ENCODE results near the gene PCBD2.
"Not testable (repeated sequence)": the region's sequence is repeated elsewhere in the genome, so short reads cannot be mapped to it uniquely, and the experiment has no call there.

PCBD2 gene

DNA sequence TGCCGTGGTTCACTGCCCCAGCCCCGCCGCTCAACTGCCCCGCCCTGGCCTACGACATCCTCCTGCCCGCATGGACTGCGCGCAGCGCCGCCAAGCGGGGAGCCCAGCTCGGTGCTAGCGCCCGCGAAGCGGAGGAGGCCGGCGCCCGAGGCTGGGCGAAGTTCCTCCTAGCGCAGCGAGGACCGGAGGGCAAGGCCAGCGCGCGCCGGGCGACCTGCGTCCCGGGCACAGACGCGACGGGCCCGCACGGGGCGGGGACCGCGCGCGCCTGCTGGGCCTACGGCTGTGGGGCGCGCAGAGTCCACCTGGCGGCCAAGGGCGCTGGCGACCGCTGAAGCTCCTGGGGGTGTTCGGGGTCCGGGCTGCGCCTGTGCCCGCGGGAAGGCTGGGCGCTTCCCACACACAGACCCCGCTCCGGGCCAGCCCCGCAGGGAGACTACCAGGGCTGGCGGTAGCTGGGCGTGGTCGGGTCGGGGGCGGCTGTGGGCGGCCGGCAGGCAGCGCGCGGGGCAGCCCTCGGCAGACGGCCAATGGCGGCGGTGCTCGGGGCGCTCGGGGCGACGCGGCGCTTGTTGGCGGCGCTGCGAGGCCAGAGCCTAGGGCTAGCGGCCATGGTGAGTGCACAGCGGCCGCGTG is at the start of gene PCBD2:
Gene PCBD2 (plus strand): TSS at position 522 of the 636 bp plus-strand sequence. CDS start 9 bp downstream, at position 531.
- in situ Hi-C loops (cut with MboI; ENCODE audit: low sequenced_read_pairs) = no loop called here

DNA sequence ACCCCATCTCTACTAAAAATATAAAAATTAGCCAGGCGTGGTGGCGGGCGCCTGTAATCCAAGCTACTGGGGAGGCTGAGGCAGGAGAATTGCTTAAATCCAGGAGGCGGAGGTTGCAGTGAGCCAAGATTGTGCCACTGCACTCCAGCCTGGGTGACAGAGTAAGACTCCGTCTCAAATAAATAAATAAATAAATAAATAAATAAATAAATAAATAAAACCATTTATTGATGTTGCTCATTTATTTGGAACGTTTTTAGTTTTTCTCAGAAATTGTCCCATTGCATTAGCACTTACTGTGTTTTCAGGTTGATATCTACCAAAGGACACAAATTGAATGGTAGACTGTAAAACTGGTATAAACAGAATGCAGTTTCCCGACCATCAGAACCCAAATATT is 48.5 kb upstream of the PCBD2 start:
- in situ Hi-C loops (cut with MboI; ENCODE audit: low sequenced_read_pairs) = not testable (repeated sequence)

DNA sequence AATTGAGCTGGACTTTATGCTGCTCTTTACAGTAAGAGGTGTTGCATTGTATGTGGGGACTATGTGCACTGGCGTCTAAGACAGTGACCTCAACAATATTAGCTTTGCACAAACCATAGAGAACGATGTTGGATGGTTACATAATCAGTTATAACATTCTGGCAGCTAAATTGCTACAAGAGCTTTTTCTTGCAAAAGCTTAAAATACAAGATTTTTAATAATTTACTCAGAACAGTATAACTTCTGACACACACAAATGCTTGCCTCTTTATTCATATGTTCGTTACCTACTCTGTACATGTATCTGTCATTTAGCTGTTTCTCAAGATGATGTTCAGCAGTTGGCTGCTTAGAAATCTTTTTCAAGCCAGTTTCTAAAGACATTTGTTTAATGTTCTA is 47.5 kb upstream of the PCBD2 start:
- in situ Hi-C loops (cut with MboI; ENCODE audit: low sequenced_read_pairs) = no loop called here

DNA sequence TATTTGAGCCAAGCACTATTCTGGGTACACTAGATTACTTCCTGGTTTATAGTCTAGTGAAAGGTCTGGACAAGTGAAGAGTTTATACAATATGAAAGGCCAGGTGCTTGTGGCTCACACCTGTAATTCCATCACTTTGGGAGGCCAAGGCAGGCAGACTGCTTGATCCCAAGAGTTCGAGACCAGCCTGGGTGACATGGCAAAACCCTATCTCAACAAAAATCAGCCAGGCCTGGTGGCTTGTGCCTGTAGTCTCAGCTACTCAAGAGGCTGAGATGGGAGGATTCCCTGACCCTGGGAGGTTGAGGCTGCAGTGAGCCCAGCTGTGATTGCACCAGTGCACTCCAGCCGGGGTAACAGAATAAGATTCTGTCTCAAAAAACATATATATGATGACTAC is 40.2 kb upstream of the PCBD2 start:
- in situ Hi-C loops (cut with MboI; ENCODE audit: low sequenced_read_pairs) = no loop called here

DNA sequence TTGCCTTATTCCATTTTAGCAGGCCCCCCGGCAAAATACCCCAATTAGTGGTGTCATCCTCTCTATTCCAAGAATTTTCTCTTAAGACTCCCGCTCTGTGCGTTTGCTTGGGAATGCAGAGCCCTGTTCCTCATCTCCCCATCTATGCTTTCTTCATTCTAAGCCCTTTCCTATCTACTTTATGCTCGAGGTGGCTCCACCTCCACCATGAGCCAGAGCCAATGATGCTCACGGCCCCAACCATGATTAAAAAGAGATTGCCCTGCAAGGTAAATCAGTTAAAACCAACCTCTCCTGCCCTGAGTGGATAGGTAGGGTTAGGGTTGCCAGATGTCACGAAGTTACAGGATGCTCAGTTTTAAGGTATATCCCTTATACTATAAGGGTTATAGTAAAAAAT is 31.4 kb upstream of the PCBD2 start:
- in situ Hi-C loops (cut with MboI; ENCODE audit: low sequenced_read_pairs) = no loop called here

DNA sequence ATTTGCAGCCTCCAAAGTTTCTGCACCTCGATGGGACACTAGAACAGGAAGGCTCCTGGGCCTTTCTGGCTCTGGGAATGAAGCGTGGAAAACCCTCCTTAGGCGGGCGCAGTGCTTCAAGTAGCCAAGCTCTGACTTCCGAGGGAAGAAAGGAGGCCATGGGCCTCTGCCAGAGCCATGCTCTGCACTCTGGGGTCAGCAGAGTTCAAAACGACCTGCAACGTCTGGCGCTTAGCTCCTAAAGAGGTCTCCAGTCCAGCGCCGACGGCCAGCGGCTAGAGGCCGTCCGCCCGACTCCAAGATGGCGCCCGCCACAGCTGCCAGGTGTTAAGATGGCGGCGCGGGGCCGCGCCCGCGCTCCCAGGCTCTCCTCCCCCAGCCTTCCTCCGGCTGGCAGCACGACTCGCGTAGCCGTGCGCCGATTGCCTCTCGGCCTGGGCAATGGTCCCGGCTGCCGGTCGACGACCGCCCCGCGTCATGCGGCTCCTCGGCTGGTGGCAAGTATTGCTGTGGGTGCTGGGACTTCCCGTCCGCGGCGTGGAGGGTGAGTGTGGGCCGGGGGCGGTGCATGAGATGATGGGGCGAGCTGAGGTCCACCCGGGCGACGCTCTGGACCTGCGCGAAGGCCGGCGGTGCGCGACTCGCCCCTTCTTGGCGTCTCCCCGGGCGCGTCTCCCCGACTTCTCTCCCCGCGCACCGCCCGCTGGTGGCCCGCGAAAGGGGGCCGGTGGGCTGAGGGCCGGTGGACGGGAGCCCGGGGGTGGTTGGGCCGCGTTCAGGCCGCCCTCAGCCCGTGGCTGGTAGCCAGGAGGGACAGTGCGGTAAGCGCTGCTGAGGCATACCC is 30.7 kb upstream of the PCBD2 start, which contains the start of gene TXNDC15:
Gene TXNDC15 (plus strand): TSS at position 385 of the 844 bp plus-strand sequence. CDS start 57 bp downstream, at position 442.
- in situ Hi-C loops (cut with MboI; ENCODE audit: low sequenced_read_pairs) = no loop called here

GRCh38 chr5:134874831-134875655 is 29.9 kb upstream of the PCBD2 start:
- in situ Hi-C loops (cut with MboI; ENCODE audit: low sequenced_read_pairs) = no loop called here

DNA sequence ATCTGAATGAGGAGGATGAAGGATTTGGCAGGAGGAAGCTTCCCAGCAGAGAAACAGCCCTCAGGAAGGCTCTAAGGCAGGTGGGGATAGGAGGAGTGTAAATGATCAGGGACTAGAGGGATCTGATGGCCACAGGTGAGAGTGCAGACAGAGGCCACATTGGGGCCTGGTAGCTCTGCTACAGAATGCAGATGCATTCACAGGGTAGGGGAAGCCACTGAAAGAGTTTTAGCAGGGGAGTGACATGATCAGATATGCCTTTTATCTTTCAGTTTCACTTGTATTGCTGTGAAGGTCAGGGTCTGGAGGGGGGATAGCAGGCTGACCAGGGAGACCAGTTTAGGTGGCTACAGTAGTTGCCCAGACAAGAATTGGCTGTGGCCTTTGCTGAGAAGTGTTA is 27.8 kb upstream of the PCBD2 start:
- in situ Hi-C loops (cut with MboI; ENCODE audit: low sequenced_read_pairs) = no loop called here

- in situ Hi-C loops (cut with MboI; ENCODE audit: low sequenced_read_pairs) = no loop called here
Observed at GRCh38 chr5:134878403-134878802, 26.5 kb upstream of the PCBD2 start.

DNA sequence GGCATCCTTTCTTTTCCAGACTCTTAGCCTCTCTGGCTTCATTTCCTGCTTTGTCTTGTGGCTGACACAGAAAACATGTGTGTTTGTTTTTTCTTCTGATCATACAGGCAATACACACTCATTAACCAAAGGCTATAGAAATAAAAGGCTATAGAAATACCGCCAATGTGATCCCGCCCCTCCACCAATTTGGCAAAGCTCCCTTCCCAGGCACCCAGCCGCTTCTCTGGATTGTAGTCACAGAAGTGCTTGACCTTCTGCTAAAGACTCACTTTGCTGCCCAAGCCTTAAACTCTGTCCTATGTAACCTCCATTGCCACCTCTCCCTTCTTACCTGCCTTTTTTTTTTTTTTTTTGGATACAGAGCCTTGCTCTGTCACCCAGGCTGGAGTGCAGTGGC is 25.5 kb upstream of the PCBD2 start:
- in situ Hi-C loops (cut with MboI; ENCODE audit: low sequenced_read_pairs) = no loop called here

DNA sequence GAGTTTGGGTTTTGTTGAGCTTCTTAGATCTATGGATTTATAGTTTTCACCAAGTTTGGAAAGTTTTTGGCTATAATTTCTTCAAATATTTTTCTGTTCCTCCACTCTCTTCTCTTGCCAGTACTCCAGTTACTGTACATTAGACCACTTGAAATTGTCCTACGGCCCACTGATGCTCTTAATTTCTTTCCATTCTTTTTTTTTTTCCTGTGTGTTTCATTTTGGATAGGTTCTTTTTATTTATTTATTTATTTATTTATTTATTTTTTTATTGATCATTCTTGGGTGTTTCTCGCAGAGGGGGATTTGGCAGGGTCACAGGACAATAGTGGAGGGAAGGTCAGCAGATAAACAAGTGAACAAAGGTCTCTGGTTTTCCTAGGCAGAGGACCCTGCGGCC is 24.0 kb upstream of the PCBD2 start:
- in situ Hi-C loops (cut with MboI; ENCODE audit: low sequenced_read_pairs) = not testable (repeated sequence)

GRCh38 chr5:134881711-134882110 is 23.2 kb upstream of the PCBD2 start:
- in situ Hi-C loops (cut with MboI; ENCODE audit: low sequenced_read_pairs) = not testable (repeated sequence)

DNA sequence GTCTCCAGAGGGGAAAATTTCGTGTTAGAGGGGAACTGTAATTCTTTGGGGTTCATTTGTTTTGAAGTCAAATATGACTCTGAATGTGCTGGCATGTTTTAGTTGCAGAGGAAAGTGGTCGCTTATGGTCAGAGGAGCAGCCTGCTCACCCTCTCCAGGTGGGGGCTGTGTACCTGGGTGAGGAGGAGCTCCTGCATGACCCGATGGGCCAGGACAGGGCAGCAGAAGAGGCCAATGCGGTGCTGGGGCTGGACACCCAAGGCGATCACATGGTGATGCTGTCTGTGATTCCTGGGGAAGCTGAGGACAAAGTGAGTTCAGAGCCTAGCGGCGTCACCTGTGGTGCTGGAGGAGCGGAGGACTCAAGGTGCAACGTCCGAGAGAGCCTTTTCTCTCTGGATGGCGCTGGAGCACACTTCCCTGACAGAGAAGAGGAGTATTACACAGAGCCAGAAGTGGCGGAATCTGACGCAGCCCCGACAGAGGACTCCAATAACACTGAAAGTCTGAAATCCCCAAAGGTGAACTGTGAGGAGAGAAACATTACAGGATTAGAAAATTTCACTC is 17.3 kb upstream of the PCBD2 start:
- in situ Hi-C loops (cut with MboI; ENCODE audit: low sequenced_read_pairs) = no loop called here

DNA sequence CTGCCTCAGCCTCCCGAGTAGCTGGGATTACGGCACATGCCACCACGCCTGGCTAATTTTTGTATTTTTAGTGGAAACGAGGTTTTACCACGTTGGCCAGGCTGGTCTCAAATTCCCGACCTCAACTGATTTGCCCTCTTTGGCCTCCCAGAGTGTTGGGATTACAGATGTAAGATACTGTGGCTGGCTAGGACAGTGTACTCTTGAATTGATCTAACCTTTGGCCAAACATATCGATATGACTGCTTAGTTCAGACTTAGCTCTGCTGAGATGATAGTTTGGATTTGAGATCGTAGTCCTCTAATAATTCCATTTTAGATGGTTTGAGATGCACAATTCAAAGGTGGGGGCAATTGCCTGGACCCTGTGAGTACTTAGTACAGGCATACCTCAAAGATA is 15.6 kb upstream of the PCBD2 start:
- in situ Hi-C loops (cut with MboI; ENCODE audit: low sequenced_read_pairs) = no loop called here

- in situ Hi-C loops (cut with MboI; ENCODE audit: low sequenced_read_pairs) = no loop called here
Observed at GRCh38 chr5:134891473-134891872, 13.5 kb upstream of the PCBD2 start.

DNA sequence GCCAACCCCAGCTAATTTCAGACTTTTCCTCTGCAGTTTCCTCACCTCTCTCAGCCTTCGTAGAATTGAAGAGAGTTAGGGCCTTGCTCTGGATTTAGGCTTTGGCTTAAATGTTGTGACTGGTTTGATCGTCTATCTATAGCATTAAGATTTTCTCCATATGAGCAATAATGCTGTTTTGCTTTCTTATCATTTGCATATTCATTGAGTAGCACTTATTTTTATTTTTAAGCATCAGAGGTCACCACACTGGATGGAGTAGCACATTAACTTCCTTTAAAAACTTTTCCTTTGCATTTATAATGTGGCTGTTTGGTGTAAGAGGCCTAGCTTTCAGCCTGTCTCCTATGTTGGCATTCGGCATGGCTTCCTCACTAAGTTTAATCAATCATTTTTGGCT is 12.6 kb upstream of the PCBD2 start:
- in situ Hi-C loops (cut with MboI; ENCODE audit: low sequenced_read_pairs) = no loop called here

GRCh38 chr5:134892926-134893325 is 12.0 kb upstream of the PCBD2 start:
- in situ Hi-C loops (cut with MboI; ENCODE audit: low sequenced_read_pairs) = no loop called here

DNA sequence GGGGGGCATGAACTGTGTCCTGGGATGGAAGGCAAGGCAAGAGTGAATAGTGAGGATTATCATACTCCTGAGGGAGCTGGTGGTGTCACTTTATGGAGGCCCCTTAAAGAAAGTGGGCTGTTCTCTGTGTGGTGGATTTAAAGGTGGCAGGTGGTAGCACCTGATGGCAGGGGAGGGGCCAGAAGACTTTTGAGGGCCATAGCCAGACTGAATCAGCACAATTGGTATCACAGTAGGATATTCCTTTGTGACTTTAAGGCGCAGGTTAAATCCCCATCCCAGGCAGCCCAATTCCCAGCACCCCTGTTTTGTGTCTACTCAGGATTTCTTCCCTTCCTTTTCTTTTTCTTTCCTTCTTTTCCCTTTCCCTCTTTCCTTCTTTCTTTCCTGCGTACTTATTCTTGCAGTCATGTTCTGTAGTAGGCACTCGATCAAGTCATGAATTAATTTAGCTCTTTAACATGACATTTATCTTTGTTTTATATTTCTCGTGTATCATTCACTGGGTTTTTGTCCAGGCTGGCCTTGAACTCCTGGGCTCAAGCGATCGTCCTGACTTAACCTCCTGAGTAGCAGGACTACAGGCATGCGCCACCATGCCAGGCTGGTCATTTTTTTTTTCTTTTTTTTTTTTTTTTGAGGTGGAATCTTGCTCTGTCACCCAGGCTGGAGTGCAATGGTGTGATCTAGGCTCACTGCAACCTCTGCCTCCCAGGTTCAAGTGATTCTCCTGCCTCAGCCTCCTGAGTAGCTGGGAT is 11.0 kb upstream of the PCBD2 start:
- in situ Hi-C loops (cut with MboI; ENCODE audit: low sequenced_read_pairs) = no loop called here

DNA sequence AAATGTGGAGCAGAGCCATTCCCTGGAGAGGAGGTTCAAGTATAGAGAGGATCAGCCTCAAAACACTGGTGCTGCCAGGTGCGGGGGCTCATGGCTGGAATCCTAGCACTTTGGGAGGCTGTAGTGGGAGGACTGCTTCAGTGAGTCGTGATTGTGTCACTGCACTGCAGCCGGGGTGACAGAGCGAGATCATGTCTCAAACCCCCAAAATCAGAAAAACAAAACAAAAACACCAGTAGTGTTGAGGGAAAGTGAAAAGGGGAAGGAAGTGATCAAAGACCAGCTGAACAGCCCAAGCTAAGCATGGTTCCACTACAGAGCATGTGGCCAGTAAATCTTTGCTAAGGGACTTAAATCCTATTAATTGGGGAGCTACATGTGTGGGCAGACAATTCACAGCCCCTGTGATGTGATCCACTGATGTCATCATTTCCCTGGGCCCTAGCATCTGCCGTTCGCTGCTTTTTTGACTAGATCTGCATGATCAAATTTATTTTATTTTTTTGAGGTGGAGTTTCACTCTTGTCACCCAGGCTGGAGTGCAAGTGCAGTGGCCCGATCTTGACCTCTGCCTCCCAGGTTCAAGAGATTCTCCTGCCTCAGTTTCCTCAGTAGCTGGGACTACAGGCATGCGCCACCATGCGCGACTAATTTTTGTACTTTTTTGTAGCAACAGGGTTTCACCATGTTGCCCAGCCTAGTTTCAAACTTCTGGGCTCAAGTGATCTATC is 2.7 kb upstream of the PCBD2 start:
- in situ Hi-C loops (cut with MboI; ENCODE audit: low sequenced_read_pairs) = no loop called here
